Stimulated activated CD4-positive, alpha-beta T cell treated with anti-CD3 and anti-CD28 coated beads, TNF-alpha, amount 100 ng/mL, for 1 hour (primary cell): ENCODE measurements around the gene PCDHGA10.
"Not testable (repeated sequence)": the region's sequence is repeated elsewhere in the genome, so short reads cannot be mapped to it uniquely, and the experiment has no call there.

Source experiments
- DNase-seq, 3 donors: peaks; one replicate each; pipeline ENCODE4 v3.0.0-alpha.2; 2020; ENCODE audit warnings: low read depth in 3 of 3, low spot score in 1 of 3

PCDHGA10 gene

DNA sequence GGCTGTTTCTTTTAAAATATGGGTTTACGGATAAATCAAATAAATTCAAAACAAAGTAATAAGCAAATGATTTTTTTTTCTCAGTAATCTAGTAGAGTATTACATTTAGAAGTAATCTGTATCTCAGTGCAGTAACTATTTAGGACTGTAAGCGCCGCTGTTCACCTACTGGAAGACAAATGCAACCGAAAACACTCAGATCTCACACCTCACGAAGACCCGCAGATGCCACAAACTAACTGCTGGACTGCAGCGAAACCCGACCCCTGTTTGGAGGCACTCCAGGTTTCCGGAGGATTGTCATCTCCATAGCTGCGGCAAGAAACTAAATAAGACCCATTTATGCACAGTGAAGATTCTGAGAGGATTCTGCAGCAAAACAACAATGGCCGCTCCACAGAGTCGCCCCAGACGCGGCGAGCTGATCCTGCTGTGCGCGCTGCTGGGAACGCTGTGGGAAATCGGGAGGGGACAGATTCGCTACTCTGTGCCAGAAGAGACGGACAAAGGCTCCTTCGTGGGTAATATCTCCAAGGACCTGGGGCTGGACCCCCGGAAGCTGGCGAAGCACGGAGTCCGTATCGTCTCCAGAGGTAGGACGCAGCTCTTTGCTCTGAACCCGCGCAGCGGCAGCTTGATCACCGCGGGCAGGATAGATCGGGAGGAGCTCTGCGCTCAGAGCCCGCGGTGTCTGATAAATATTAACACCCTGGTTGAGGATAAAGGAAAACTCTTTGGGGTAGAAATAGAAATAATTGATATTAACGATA, 20.2 kb upstream of the PCDHGA10 start, which contains the start of gene PCDHGA8:
PCDHGA8 (plus strand) TSS at position 205 of the 770 bp plus-strand sequence; CDS start at position 386, 181 bp downstream.
- DNase-seq = no peak

DNA sequence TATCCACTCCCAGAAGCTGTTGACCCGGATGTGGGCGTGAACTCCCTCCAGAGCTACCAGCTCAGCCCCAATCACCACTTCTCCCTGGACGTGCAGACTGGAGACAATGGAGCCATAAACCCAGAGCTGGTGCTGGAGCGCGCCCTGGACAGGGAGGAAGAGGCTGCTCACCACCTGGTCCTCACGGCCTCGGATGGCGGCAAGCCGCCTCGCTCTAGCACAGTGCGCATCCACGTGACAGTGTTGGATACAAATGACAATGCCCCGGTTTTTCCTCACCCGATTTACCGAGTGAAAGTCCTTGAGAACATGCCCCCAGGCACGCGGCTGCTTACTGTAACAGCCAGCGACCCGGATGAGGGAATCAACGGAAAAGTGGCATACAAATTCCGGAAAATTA, 19.5 kb upstream of the PCDHGA10 start:
- no peak for DNase-seq

DNA sequence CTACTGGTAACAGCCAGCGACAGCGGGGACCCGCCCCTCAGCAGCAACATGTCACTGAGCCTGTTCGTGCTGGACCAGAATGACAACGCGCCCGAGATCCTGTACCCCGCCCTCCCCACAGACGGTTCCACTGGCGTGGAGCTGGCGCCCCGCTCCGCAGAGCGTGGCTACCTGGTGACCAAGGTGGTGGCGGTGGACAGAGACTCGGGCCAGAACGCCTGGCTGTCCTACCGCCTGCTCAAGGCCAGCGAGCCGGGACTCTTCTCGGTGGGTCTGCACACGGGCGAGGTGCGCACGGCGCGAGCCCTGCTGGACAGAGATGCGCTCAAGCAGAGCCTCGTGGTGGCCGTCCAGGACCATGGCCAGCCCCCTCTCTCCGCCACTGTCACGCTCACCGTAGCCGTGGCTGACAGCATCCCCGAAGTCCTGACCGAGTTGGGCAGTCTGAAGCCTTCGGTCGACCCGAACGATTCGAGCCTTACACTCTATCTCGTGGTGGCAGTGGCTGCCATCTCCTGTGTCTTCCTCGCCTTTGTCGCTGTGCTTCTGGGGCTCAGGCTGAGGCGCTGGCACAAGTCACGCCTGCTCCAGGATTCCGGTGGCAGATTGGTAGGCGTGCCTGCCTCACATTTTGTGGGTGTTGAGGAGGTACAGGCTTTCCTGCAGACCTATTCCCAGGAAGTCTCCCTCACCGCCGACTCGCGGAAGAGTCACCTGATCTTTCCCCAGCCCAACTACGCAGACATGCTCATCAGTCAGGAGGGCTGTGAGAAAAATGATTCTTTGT, 18.2 kb upstream of the PCDHGA10 start:
- not testable (repeated sequence) for DNase-seq

DNA sequence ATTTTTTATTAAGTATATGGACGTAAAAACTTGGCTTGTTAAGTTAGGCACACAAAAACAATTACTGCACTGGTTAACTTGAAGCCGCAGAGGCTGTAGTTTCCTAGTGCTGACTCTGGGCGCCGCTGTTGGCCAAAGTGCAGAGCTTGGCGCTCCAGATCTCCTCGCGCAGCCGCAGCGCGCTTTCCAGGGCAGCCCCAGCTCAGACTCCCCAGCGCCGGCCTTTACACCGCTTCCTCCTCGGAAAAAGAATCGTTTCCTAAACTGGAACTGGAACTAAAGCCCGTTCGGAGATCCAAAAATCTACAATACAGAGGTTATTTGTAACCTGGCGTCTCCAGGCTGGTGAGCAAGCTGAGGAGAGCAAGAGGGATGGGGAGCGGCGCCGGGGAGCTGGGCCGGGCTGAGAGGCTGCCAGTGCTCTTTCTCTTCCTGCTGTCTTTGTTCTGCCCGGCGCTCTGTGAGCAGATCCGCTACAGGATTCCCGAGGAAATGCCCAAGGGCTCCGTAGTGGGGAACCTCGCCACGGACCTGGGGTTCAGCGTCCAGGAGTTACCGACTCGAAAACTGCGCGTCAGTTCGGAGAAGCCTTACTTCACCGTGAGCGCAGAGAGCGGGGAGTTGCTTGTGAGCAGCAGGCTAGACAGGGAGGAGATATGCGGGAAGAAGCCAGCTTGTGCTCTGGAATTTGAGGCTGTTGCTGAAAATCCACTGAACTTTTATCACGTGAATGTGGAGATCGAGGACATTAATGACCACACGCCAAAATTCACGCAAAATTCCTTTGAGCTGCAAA, 14.8 kb upstream of the PCDHGA10 start, which contains the start of gene PCDHGB5:
PCDHGB5 (plus strand) TSS at position 192 of the 796 bp plus-strand sequence; CDS start at position 373, 181 bp downstream.
- DNase-seq = not testable (repeated sequence)

DNA sequence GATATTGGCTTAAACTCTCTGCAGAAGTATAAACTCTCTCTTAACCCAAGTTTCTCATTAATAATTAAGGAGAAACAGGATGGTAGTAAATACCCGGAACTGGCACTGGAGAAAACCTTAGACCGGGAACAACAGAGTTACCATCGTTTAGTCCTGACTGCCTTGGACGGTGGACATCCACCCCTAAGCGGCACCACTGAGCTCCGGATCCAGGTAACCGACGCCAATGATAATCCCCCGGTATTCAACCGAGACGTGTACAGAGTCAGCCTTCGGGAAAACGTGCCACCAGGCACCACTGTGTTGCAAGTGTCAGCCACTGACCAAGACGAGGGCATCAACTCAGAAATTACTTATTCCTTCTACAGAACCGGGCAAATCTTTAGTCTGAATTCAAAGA, 14.2 kb upstream of the PCDHGA10 start:
- DNase-seq = no peak

DNA sequence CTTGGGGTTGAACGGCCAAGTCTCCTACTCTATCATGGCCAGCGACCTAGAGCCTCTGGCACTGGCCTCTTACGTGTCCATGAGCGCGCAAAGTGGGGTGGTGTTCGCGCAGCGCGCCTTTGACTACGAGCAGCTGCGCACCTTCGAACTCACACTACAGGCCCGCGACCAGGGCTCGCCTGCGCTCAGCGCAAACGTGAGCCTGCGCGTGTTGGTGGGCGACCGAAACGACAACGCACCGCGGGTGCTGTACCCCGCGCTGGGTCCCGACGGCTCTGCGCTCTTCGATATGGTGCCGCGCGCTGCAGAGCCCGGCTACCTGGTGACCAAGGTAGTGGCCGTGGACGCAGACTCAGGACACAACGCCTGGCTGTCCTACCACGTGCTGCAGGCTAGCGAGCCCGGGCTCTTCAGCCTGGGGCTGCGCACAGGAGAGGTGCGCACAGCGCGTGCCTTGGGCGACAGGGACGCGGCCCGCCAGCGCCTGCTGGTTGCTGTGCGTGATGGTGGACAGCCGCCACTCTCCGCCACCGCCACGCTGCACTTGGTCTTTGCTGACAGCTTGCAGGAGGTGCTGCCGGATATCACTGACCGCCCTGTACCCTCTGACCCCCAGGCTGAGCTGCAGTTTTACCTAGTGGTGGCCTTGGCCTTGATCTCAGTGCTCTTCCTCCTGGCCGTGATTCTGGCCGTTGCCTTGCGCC, 13.1 kb upstream of the PCDHGA10 start:
- no peak for DNase-seq

DNA sequence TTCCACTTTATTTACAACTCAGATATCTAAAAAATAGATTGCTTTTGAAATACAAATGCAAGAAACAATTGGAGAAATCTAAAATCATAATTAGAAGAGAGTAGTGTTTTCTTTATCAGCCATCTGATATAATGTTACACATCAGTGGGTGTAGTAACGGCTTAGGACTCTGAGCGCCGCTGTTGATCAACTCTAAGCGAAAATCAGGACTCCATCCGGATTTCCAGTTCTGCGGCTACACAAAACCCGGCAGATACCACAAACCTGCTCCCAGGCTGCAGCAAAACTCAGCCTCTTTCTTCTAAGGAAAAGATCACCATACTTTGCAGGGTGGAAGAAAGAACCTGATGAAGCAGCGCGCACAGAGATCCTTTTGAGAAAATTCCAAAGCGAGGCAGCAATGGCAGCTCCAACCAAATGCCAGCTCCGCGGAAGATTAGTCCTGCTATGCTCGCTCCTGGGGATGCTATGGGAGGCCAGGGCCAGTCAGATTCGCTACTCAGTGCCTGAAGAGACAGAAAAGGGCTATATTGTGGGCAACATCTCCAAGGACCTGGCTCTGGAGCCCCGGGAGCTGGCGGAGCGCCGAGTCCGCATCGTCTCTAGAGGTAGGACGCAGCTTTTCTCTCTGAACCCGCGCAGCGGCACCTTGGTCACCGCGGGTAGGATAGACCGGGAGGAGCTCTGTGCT, 10.1 kb upstream of the PCDHGA10 start, which contains the start of gene PCDHGA9:
PCDHGA9 (plus strand) TSS at position 226 of the 691 bp plus-strand sequence; CDS start at position 401, 175 bp downstream.
- no peak for DNase-seq

DNA sequence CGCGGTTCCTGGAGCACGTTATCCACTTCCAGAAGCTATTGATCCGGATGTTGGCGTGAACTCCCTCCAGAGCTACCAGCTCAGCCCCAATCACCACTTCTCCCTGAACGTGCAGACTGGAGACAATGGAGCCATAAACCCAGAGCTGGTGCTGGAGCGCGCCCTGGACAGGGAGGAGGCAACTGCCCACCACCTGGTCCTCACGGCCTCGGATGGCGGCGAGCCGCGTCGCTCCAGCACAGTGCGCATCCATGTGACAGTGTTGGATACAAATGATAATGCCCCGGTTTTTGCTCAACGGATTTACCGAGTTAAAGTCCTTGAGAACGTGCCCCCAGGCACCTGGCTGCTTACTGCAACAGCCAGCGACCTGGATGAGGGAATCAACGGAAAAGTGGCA, 9.4 kb upstream of the PCDHGA10 start:
- DNase-seq = no peak

DNA sequence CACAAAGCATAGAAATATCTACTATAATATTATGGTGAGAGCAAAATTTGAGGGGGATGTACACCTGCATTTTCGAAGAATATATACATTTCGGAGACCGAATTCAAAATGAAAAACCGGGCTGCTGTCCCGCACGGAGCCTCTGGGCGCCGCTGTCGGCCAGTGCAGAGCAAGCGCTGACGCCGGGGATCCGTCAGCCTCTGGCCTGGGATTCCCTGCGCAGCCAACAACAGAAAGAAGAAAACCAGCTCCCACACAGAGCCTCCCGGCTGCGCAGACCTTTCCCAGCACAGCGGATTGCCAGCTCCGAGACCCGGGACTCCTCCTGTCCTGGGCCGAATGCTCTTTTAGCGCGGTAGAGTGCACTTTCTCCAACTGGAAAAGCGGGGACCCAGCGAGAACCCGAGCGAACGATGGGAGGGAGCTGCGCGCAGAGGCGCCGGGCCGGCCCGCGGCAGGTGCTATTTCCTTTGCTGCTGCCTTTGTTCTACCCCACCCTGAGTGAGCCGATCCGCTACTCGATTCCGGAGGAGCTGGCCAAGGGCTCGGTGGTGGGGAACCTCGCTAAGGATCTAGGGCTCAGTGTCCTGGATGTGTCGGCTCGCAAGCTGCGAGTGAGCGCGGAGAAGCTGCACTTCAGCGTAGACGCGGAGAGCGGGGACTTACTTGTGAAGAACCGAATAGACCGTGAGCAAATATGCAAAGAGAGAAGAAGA, 4.8 kb upstream of the PCDHGA10 start, which contains the start of gene PCDHGB6:
PCDHGB6 (plus strand) TSS at position 232 of the 716 bp plus-strand sequence; CDS start at position 414, 182 bp downstream.
- DNase-seq = not testable (repeated sequence)

DNA sequence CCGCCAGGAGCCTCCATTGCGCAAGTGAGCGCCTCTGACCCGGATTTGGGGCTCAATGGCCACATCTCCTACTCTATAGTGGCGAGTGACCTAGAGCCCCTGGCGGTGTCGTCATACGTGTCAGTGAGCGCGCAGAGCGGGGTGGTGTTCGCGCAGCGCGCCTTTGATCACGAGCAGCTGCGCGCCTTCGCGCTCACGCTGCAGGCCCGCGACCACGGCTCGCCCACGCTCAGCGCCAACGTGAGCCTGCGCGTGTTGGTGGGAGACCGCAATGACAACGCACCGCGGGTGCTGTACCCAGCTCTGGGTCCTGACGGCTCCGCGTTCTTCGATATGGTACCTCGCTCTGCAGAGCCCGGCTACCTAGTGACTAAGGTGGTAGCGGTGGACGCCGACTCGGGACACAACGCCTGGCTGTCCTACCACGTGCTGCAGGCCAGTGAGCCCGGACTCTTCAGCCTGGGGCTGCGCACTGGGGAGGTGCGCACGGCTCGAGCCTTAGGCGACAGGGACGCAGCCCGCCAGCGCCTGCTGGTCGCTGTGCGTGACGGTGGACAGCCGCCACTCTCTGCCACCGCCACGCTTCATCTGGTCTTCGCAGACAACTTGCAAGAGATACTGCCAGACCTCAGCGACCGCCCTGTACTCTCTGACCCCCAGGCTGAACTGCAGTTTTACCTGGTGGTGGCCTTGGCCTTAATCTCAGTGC, 3.0 kb upstream of the PCDHGA10 start:
- no peak for DNase-seq

DNA sequence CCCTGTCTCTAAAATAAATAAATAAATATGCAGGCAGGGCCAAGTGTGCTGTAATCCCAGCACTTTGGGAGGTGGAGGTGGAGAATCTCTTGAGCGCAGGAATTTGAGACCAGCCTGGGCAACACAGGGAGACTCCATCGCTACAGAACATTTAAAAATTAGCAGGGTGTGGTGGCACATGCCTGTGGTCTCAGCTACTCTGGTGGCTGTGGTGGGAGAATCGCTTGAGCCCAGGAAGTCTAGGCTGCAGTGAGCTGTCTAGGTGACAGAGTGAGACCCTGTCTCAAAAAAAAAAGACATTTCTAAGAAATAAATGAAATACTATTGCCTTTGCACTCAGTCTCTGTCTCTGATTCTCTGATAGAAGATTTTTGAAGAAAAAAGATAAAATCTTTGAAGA, 1.2 kb upstream of the PCDHGA10 start:
- DNase-seq = no peak

DNA sequence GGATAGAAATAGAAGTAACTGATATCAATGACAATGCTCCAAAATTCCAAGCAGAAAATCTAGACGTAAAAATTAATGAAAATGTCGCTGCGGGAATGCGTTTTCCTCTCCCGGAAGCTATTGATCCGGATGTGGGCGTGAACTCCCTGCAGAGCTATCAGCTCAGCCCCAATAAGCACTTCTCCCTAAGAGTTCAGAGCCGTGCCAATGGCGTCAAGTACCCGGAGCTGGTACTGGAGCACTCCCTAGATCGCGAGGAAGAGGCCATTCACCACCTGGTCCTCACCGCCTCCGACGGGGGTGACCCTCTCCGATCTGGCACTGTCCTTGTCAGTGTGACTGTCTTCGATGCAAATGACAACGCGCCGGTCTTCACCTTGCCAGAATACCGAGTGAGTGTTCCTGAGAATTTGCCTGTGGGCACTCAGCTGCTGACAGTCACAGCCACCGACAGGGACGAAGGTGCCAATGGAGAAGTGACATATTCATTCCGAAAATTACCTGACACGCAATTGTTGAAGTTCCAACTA, 818 bp downstream of the PCDHGA10 start:
- DNase-seq = no peak

DNA sequence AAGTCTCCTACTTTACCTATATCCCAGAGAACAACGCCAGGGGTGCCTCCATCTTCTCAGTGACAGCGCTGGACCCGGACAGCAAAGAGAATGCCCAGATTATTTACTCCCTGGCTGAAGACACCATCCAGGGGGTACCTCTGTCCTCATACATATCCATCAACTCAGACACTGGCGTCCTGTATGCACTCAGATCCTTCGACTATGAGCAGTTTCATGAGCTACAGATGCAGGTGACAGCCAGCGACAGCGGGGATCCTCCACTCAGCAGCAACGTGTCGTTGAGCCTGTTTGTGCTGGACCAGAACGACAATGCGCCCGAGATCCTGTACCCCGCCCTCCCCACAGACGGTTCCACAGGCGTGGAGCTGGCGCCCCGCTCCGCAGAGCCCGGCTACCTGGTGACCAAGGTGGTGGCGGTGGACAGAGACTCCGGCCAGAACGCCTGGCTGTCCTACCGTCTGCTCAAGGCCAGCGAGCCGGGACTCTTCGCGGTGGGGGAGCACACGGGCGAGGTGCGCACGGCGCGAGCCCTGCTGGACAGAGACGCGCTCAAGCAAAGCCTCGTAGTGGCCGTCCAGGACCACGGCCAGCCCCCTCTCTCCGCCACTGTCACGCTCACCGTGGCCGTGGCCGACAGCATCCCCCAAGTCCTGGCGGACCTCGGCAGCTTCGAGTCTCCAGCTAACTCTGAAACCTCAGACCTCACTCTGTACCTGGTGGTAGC, 1.9 kb downstream of the PCDHGA10 start:
- not testable (repeated sequence) for DNase-seq

DNA sequence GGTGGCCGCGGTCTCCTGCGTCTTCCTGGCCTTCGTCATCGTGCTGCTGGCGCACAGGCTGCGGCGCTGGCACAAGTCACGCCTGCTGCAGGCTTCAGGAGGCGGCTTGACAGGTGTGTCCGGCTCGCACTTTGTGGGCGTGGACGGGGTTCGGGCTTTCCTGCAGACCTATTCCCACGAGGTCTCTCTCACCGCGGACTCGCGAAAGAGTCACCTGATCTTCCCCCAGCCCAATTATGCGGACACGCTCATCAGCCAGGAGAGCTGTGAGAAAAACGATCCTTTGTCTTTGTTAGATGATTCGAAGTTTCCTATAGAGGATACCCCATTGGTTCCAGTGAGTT, 2.5 kb downstream of the PCDHGA10 start:
- DNase-seq = not testable (repeated sequence)

DNA sequence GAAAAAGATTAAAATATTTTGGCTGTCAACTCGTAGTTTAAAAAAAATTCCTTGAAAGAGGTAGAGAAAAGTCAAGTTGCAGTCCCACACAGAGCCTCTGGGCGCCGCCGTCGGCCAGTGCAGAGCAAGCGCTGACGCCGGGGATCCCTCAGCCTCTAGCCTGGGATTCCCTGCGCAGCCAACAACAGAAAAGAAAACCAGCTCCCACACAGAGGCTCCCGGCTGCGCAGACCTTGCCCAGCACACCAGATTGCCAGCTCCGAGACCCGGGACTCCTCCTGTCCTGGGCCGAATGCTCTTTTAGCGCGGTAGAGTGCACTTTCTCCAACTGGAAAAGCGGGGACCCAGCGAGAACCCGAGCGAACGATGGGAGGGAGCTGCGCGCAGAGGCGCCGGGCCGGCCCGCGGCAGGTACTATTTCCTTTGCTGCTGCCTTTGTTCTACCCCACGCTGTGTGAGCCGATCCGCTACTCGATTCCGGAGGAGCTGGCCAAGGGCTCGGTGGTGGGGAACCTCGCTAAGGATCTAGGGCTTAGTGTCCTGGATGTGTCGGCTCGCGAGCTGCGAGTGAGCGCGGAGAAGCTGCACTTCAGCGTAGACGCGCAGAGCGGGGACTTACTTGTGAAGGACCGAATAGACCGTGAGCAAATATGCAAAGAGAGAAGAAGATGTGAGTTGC, 4.8 kb downstream of the PCDHGA10 start, which contains the start of gene PCDHGB7:
PCDHGB7 (plus strand) TSS at position 184 of the 679 bp plus-strand sequence; CDS start at position 367, 183 bp downstream.
- DNase-seq = peak in 1 of 3 donors; percentile 41

DNA sequence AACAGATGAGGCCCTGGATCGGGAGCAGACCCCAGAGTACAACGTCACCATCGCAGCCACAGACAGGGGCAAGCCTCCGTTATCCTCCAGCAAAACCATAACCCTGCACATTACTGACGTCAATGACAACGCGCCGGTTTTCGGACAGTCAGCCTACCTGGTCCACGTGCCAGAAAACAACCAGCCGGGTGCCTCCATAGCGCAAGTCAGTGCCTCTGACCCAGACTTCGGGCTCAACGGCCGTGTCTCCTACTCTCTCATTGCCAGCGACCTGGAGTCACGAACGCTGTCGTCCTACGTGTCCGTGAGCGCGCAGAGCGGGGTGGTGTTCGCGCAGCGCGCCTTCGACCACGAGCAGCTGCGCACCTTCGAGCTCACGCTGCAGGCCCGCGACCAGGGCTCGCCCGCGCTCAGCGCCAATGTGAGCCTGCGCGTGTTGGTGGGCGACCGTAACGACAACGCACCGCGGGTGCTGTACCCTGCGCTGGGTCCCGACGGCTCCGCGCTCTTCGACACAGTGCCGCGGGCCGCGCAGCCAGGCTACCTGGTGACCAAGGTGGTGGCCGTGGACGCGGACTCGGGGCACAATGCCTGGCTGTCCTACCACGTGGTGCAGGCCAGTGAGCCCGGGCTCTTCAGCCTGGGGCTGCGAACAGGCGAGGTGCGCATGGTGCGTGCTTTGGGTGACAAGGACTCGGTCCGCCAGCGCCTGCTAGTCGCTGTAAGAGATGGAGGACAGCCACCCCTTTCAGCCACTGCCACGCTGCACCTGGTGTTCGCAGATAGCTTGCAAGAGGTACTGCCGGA, 6.5 kb downstream of the PCDHGA10 start:
- no peak for DNase-seq
